ENCODE measurements around the gene CARD9.
"Not testable (repeated sequence)": the region's sequence is repeated elsewhere in the genome, so short reads cannot be mapped to it uniquely, and the experiment has no call there.

The CARD9 gene, protein sequence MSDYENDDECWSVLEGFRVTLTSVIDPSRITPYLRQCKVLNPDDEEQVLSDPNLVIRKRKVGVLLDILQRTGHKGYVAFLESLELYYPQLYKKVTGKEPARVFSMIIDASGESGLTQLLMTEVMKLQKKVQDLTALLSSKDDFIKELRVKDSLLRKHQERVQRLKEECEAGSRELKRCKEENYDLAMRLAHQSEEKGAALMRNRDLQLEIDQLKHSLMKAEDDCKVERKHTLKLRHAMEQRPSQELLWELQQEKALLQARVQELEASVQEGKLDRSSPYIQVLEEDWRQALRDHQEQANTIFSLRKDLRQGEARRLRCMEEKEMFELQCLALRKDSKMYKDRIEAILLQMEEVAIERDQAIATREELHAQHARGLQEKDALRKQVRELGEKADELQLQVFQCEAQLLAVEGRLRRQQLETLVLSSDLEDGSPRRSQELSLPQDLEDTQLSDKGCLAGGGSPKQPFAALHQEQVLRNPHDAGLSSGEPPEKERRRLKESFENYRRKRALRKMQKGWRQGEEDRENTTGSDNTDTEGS

DNA sequence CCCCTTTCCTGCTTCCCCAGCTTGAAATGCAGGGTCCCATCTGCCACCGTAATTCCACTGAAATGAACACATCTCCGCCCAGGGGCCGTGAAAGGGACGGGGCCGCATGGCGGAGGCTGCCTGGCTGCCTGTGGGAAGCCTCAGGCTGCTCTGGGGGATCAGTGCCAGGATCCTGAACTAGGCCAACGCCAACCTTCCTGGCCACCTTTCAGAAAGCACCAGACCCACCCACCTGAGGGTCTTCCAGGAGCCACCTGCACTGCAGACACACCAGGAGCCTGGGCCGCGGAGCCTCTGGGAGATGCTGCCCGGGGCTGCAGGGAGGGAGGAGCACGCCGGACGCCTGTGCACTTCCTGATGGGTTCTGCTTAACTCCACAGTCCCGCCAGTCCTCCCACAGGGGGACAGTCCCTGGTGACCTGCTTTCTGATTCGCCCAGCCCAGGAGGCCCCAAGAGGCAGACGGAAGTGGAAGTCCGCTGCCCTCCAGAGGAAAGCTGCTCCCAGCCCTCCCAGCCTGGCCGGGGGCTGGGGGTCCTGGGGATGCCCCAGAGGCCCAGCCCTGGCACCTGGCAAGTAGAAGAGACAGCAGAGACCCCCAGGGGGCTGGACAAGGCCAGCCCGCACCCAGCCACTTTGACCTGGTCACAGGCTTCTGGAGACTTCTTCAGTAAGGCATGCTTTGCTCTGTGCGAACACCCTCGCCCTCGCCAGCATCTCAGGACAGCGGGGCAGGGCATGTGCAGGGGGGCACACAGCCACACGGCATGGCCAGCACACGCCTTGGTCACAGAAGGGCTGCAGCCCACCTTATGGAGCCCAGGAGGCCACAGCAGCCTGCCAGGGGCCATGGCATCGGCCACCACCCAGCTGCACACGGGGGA, at the start of gene CARD9:
Gene CARD9 (minus strand): TSS at position 370 of the 883 bp plus-strand sequence. CDS start 1,591 bp downstream, outside the sequence.
- DNase-seq (ENCODE audit: extremely low read depth in 1 of 2, low read depth in 1 of 2) = peak in 1 of 2 donors; percentile 12

DNA sequence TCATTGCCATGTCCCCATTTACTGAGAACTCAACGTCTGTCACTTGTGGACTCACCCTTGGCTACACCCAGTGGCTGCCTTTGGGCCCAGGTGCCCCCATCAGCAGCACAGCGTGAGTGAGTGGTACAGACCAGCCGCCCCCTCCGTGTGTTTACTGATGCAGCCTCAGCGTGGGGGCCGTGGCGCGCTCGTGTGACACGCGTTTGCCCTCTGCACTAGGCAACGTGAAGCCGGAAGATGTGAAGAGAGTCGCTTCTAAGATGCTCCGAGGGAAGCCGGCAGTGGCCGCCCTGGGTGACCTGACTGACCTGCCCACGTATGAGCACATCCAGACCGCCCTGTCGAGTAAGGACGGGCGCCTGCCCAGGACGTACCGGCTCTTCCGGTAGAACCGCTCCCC, 49.4 kb upstream of the CARD9 start:
- no peak for DNase-seq (ENCODE audit: extremely low read depth in 1 of 2, low read depth in 1 of 2)

DNA sequence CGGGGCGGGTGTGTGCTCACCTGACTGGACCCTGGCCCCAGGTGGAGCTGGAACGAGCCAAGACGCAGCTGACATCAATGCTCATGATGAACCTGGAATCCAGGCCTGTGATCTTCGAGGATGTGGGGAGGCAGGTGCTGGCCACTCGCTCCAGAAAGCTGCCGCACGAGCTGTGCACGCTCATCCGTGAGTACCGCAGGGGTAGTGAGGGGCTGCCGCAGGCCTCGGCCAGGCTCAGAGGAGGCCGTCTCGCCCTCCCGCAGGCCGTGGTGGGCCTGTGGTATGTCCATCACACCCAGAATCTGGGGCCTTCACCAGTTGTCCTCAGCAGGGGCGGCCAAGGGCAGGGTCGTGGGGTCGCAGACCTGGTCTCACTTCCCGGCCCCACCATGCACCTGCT, 48.3 kb upstream of the CARD9 start:
- no peak for DNase-seq (ENCODE audit: extremely low read depth in 1 of 2, low read depth in 1 of 2)

DNA sequence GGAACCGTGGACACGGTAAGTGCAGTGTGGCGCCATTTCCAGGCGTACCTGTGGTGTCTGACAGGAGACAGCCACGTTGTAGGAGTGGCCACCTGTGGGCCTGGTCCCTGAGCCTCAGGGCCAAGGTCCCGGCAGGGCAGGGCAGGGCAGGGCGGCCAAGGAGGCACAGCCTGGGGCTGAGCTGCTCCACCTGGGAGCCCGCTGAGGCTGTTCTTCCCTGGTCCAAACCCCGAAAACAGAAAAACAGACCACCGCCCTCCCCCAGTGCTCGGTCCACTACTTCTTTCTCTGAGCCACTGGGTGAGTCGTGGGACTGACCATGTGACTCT, 45.6 kb upstream of the CARD9 start:
- no peak for DNase-seq (ENCODE audit: extremely low read depth in 1 of 2, low read depth in 1 of 2)

DNA sequence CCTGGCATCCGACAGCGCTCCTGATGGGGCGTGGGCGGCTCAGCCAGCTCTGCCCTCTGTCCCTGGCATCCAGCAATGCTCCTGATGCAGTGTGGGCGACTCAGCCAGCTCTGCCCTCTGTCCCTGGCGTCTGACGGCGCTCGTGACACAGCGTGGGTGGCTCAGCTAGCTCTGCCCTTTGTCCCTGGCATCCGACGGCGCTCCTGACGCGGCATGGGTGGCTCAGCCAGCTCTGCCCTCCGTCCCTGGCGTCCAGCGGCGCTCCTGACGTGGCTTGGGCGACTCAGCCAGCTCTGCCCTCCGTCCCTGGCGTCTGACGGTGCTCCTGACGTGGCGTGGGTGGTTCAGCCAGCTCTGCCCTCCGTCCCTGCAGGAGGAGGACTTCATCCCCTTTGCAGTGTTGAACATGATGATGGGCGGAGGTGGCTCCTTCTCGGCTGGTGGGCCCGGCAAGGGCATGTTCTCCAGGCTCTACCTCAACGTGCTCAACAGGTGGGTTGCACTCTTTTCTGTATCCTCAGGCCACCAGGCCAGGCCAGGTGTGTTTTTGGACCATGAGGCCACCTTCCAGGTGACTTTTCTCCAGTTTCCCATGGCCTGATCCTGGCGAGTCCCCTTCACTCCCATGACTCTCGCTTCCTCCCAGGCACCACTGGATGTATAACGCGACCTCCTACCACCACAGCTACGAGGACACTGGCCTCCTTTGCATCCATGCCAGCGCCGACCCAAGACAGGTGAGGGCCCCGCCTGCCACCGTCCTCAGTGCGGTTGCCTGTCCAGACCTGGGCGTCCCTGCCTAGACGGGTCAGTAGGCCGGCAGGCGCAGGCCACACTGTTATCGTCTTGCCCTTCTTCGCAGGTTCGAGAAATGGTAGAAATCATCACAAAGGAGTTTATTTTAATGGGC, 45.0 kb upstream of the CARD9 start:
- no peak for DNase-seq (ENCODE audit: extremely low read depth in 1 of 2, low read depth in 1 of 2)

DNA sequence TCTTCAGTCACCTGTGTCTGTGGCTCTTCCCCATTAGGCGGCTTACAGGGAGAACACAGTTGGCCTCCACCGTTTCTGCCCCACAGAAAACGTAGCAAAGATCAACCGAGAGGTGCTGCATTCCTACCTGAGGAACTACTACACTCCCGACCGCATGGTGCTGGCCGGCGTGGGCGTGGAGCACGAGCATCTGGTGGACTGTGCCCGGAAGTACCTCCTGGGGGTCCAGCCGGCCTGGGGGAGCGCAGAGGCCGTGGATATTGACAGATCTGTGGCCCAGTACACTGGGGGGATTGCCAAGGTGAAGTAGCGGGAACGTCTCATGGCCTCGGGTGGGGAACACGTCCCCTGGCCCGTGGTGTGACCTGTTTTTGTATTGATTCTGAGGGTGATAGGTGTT, 43.4 kb upstream of the CARD9 start:
- no peak for DNase-seq (ENCODE audit: extremely low read depth in 1 of 2, low read depth in 1 of 2)

DNA sequence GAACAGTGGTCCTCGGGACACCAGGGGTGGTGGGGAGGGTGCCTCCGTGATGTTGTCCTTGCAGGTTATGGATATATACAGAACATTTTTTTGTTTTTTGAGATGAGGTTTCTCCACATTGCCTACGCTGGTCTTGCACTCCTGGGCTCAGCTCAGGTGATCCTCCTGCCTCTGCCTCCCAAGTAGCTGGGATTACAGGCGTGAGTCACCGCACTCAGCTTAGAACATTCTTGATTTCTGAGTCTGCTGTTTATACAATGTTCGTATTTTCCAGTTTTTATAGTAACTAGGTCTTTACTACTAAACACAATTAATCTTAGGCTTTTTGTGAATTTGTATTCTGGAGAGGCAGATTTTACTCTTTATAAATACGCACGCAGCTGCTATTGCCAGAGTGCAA, 43.0 kb upstream of the CARD9 start:
- no peak for DNase-seq (ENCODE audit: extremely low read depth in 1 of 2, low read depth in 1 of 2)

DNA sequence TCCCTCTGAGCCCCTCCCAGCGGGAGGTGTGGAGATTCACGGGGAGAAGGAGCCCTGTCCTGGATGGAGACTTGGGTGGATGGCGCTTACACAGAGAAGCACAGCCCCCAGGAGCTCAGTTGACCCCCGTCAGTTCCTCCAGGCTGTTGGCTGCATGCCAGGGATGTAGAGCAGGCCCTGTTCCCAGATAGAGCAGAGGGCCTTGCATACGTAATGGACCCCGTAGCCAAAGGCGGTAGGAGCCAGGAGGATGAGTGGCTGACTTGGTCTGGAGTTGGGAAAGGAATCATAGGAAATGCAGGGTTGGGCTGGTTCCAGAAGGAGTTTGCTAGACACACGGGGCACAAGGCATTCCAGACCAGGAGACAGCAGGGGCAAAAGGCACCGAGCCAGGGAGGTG, 39.5 kb upstream of the CARD9 start:
- no peak for DNase-seq (ENCODE audit: extremely low read depth in 1 of 2, low read depth in 1 of 2)

DNA sequence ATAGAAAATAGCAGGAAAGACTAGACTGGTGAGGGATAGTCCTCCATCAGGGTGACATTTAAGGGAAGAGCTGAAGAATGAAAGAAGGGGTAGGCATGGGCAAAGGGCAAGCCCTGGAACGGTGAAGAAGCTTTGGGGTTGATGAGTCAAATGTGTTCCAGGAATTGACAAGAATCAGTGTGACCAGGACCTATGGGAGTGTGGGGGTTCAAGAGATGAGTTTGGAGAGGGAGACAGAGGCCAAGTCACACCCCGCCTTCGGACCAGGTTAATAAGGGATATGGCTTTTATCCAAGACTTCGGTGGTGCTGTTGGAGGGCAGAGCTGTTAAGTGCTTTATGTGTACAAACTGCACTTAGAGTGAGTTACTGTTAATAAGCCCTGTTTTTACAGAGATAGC, 37.9 kb upstream of the CARD9 start:
- DNase-seq (ENCODE audit: extremely low read depth in 1 of 2, low read depth in 1 of 2) = no peak

DNA sequence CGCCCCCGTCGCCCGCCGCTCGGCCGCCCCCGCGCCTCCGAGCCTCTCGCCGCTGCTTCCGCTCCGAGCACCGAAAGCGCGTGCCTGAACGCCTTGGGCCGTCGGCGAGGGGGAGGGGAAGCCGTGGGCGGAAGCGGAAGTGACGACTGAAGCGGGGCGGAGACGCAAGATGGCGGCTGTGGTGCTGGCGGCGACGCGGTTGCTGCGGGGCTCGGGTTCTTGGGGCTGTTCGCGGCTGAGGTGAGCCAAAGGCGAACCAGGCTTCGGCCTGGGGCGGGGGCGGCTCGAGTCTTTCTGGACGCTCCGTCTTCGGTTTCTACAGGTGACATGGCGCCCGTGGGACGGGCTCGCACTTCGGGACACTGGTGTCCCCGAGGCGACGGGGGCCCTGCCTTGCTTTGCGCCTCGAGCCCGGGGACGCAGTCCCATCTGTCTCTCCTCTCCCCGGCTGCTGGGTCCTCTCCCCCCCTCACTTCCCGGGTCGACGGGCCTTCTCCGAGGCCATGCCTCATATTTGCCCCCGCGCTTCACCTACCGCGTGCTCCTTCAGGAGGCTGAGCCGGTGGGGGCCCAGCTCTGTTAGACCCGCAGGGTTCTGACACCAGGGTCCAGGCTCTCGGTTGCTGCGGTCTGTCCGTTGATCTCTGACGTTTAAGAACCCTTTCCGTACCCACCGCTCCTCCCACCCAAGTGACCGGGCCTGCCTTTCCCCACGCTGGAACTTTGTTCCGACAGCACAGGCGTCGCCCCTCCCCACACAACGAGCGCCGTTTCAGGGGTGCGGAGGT, 37.2 kb upstream of the CARD9 start, which contains the start of the genes ENTR1 and PMPCA:
Gene ENTR1 (minus strand): TSS at position 115 of the 788 bp plus-strand sequence. CDS start 217 bp downstream, outside the sequence.
Gene PMPCA (plus strand): TSS at position 159 of the 788 bp plus-strand sequence. CDS start 11 bp downstream, at position 170.
- DNase-seq (ENCODE audit: extremely low read depth in 1 of 2, low read depth in 1 of 2) = peak; percentile 90 to 91

DNA sequence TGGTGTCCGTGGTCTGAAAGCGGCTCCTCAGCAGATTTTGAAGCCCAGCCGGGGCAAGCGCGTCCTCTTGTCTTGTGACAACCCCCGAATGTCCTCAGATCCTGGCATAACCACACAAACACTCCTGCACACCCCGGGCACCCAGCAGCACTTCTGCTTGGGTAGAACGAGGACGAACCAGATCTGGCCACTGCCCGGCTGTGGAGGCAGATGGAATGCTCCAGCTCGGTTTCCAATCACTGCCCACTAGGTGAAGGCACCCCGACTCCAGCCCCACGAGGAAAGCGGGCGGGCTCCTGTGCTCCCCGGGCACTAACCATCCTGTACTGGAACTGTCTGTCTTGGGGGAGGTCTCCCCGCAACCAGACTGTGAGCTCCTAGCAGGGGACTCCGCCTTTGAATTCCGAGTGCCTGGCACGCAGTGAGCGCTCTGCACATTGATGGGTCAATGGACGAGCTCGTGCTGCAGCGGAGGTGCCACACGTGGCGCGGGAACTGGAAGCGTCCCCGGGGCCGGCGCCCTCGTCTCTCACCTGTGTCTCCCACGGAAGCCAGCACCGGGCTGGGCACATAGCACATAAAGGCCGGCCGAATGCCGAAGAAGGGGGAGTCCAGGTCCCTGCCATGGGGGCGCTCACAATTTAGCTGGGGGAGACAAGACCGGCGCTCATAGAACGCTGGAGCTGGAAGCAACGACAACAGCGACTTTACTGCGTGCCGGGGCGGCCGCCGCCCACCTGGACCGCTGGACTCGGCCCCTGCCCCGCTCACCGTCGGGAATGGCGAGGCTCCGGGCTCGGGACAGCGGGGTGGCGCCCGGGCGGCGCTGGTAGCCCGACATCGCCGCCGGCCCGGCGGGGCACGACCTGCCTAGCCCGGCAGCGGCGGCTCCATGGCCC, 36.3 kb upstream of the CARD9 start:
- peak in 1 of 2 donors; percentile 17 for DNase-seq (ENCODE audit: extremely low read depth in 1 of 2, low read depth in 1 of 2)

DNA sequence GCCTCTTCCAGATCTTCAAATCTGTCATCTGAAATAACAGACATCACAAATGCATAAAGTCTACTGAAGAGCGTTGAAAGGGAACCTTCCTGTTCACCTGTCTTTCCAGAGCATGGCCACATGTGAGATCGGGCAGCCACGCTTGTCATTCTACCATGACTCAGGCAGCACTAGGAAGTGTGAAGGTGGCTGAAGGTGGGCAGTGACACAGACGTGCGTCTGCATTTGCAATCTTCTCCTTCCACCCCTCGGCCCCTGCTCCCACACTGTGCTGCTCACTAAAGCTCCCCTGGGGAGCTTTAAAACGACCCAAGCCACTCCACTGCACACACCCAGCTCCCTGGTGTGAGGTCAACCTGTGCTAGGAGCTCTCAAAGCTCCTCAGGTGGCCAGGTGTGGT, 34.4 kb upstream of the CARD9 start:
- DNase-seq (ENCODE audit: extremely low read depth in 1 of 2, low read depth in 1 of 2) = no peak

DNA sequence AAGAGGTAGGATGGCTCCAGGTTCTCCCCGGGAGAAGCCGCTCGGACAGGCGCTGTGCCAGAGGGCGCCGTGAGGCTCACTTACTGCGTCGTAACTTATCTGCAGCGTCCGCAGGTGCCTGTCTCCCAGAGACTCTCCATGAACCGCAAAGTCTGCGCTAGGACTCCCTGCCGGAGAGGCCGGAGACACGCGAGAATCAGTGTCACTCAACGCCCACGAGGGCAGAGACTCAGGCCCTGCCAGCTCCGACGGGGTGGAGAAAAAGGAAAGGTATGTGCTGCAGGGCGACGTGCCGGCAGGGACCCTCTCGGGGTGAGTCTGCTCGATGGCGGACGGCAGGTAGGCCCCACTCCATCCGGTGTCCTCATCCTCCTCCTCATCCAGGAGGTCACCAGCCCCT, 33.6 kb upstream of the CARD9 start:
- not testable (repeated sequence) for DNase-seq (ENCODE audit: extremely low read depth in 1 of 2, low read depth in 1 of 2)

DNA sequence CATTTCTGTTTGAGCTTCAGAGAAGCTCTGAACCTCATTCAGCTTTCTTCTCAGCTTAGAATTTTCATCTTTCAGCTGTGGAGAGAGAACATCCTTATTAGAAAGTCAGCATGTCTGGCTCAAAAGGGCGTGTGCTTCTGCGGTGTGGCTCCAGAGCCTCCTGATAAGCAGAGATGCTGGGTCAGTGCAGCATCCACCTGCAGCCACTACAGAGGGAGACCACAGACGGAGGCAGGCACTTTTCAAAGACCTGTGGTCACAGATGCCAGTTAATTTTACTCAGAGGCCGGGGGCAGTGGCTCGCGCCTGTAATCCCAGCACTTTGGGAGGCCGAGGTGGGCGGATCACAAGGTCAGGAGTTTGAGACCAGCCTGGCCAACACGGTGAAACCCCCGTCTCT, 32.4 kb upstream of the CARD9 start:
- not testable (repeated sequence) for DNase-seq (ENCODE audit: extremely low read depth in 1 of 2, low read depth in 1 of 2)

DNA sequence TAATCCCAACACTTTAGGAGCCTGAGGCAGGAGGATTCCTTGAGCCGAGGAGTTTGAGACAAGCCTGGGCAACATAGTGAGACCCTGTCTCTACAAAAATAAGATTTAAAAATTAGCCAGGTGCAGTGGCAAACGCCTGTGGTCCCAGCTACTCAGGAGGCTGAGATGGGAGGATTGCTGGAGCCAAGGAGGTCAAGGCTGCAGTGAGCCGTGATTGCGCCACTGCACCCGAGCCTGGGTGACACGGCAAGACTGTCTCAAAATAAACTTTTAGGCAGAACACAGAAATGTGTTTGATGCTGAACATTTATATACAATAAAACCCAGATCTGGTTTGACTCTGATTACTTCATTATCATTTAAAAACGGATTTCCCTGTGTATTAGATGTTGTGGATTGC, 32.0 kb upstream of the CARD9 start:
- no peak for DNase-seq (ENCODE audit: extremely low read depth in 1 of 2, low read depth in 1 of 2)

DNA sequence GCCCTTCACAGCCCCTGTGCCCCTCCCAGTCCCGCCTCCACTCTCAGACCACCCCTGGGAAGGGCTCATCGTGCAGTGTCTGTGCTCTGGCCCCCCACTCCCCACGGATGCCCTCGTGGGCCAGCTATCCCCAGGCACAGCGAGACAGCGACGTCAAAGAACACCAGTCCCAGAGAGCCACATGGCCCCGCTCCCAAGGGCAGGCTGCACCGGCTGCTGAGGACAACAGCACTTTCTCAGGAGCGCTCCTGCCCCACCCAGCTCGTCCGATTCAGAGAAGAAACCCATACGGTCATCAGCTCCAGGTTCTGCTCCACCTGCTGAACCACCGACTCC, 31.3 kb upstream of the CARD9 start:
- no peak for DNase-seq (ENCODE audit: extremely low read depth in 1 of 2, low read depth in 1 of 2)

DNA sequence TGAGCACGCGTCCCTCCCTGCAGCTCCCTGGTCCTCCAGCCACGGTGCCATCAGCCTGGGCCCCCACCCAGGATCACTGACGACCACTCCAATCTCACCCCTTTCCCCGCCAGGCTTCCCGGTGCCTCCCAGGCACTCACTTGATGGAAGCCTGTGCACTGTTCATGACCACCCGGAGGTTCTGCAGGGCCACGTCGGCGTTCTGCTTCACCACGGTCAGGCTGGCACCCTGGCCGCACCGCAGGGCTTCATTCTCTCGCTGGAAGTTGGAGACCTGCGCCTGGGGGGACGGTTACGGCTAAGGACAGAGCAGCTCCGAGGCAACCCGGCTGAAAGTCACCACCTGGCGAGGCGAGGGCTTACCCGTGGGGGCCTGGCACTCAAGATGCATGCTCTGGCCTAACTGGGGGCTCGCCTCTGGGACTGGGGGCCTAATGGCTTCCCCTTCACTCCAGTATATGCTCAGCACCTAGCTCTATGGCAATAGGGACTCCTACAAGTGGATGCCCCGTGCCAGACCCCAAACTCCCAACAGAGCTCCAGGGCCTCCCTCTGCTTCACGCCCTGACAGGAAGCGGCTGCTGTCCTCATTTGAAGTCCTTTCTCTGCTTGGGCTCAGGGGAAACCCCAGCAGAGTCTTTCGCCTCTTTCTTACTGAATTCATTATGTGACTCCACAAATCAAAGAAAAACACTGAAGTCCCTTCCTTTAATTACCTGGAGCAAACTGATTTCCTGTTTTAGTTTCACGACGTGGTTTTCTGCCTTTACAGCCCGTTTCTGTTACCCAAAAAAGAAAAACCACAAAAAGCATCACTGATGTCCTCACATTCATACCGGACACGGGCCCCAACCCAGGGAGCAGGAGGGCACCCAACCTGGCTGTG, 30.7 kb upstream of the CARD9 start:
- DNase-seq (ENCODE audit: extremely low read depth in 1 of 2, low read depth in 1 of 2) = peak in 1 of 2 donors; percentile 19

DNA sequence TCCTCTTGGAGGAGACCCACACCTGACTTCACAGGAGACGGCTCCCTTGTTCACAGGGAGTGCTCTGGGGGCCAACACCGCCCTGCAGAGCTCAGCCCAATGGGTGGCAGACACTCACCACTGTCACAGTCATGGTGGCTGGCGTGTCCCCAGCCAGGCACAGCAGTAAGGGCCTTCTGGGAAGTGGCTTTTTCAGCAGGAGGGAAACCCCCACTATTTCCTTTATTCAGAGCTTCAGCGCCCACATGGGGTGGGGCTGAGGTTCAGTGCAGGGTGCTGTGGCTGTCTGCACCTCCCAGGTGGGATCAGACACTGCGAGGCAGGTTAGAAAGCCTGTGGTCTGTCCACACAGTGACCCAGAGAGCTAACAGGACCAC, 30.1 kb upstream of the CARD9 start:
- DNase-seq (ENCODE audit: extremely low read depth in 1 of 2, low read depth in 1 of 2) = peak; percentile 60 to 73
